ENCODE measurements around the gene TNS3.

Gene TNS3

DNA sequence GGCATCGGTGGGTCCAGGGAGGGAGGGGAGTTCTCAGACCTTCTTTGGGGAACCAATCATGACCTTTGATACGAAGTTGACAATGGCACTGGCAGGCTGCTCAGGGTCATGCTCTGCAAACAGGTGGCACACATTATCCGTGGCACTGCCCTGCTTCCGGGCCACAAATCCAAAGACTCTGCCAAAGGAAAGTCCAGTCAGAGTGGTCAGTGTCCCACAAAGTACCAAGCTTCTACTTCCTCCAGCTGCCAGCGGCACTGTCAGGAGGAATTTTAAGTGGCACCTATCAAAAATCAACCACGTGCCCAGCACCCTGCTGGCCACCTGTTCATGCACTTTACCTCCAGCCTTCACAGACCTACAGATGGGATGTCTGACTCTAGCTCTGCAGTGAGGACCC is 303.9 kb downstream of the TNS3 start:
- no peak overlapping the region for H3K27ac ChIP-seq (replicated peaks)
- DNase-seq (ENCODE audit: low read depth in 1 of 2, low spot score in 1 of 2) = no peak
- H3K27me3 ChIP-seq (ENCODE audit: insufficient read depth, poor library complexity, severe bottlenecking) = no peaks in the 10 kb centered on the region
- no peak overlapping the region for H3K4me3 ChIP-seq (replicated peaks; ENCODE audit: insufficient read depth, low read length)
- TF ChIP-seq SPI1 (IDR thresholded peaks at IDR 0.05; ENCODE audit: borderline replicate concordance, low read depth) = no peak
- no peak for TF ChIP-seq GABPA (IDR thresholded peaks at IDR 0.05; ENCODE audit: low read depth)
- TF ChIP-seq REST (IDR thresholded peaks at IDR 0.05; ENCODE audit: insufficient replicate concordance, low read depth) = no peak
- no peak for TF ChIP-seq POLR2AphosphoS5 (IDR thresholded peaks at IDR 0.05; ENCODE audit: low read depth)
- TF ChIP-seq, protein P1, sequence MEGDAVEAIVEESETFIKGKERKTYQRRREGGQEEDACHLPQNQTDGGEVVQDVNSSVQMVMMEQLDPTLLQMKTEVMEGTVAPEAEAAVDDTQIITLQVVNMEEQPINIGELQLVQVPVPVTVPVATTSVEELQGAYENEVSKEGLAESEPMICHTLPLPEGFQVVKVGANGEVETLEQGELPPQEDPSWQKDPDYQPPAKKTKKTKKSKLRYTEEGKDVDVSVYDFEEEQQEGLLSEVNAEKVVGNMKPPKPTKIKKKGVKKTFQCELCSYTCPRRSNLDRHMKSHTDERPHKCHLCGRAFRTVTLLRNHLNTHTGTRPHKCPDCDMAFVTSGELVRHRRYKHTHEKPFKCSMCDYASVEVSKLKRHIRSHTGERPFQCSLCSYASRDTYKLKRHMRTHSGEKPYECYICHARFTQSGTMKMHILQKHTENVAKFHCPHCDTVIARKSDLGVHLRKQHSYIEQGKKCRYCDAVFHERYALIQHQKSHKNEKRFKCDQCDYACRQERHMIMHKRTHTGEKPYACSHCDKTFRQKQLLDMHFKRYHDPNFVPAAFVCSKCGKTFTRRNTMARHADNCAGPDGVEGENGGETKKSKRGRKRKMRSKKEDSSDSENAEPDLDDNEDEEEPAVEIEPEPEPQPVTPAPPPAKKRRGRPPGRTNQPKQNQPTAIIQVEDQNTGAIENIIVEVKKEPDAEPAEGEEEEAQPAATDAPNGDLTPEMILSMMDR (IDR thresholded peaks at IDR 0.05; ENCODE audit: insufficient read depth, low read length) = no peak

- Histone ChIP-seq H3K4me3 (replicated peaks; ENCODE audit: insufficient read depth, low read length) (no peak overlapping the region), H3K27me3 (ENCODE audit: insufficient read depth, poor library complexity, severe bottlenecking) (no peaks in the 10 kb centered on the region), H3K27ac (replicated peaks) (no peak overlapping the region)
- DNase-seq (ENCODE audit: low read depth in 1 of 2, low spot score in 1 of 2) = no peak
- TF ChIP-seq REST (IDR thresholded peaks at IDR 0.05; ENCODE audit: insufficient replicate concordance, low read depth) (no peak), SPI1 (IDR thresholded peaks at IDR 0.05; ENCODE audit: borderline replicate concordance, low read depth) (no peak), GABPA (IDR thresholded peaks at IDR 0.05; ENCODE audit: low read depth) (no peak)
Measured at GRCh38 chr7:47277321-47277781, 304.6 kb downstream of the TNS3 start.

DNA sequence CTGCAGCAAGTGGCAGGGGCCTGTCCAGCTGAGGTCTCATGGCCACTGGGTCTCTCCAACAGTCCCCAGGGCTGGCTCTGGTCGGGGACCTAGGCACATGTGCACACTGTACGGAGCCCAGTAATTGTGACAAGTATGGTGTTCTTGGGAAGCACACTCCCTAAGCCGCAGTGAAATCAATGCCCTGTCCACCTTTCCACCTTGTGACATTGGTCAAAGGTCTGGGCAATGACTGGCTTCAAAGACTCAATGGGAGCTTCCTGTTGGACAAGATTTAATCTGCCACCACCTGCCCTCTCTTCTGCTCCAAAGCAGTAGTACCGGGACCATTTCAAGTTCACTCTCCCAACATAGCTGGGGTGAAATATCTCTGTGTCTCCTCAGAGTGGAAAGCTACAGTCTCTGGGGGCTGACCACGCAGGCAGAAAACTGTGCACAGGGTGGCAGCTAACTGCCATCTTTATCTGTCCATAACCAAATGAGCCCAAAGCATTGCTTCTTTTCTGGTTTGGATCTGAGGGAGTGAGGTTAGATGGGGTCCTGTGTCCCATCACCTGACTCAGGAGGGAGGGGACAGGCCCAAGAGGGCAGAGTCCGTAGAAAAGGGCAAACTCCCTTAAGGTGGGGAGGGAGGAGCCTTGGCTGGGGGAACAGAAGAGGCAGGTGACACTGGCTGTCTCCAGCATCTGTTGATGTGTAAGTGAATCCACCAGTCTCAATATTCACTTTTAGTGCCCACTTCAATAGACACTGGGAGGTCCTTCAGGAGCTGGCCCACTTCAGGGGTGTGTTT is 307.7 kb downstream of the TNS3 start:
- DNase-seq (ENCODE audit: low read depth in 1 of 2, low spot score in 1 of 2) = no peak
- Histone ChIP-seq H3K27ac (replicated peaks) (no peak overlapping the region), H3K27me3 (ENCODE audit: insufficient read depth, poor library complexity, severe bottlenecking) (no peaks in the 10 kb centered on the region), H3K4me3 (replicated peaks; ENCODE audit: insufficient read depth, low read length) (no peak overlapping the region)
- TF ChIP-seq GABPA (IDR thresholded peaks at IDR 0.05; ENCODE audit: low read depth) = no peak
- TF ChIP-seq, protein P1 (IDR thresholded peaks at IDR 0.05; ENCODE audit: insufficient read depth, low read length) = no peak
- TF ChIP-seq REST (IDR thresholded peaks at IDR 0.05; ENCODE audit: insufficient replicate concordance, low read depth) = no peak
- no peak for TF ChIP-seq POLR2AphosphoS5 (IDR thresholded peaks at IDR 0.05; ENCODE audit: low read depth)
- TF ChIP-seq SPI1 (IDR thresholded peaks at IDR 0.05; ENCODE audit: borderline replicate concordance, low read depth) = no peak

Measured in HL-60 (cell line).